Testis (tissue), 2 donors: ENCODE measurements around the gene CYP2A13.

Experiments
- CTCF ChIP-seq, 3 experiments: fragments of 450-650 bp in 2 of 3; fragments of 200-600 bp in 1 of 3; sonication (generic) in 1 of 3; IDR thresholded peaks; one replicate each; pipeline ENCODE4 v1.5.1; 2016 to 2019; ENCODE audit warnings: antibody characterized with exemption in 3 of 3, mild to moderate bottlenecking in 2 of 3, moderate library complexity in 1 of 3
- POLR2A ChIP-seq: fragments of 450-650 bp; IDR thresholded peaks from one replicate; pipeline ENCODE4 v1.6.1; 2017; ENCODE audit warnings: antibody characterized with exemption, mild to moderate bottlenecking, moderate library complexity

- TF ChIP-seq CTCF (IDR thresholded peaks at IDR 0.05) (no peak), POLR2A (no peak)
Measured at GRCh38 chr19:41098762-41099161, 10.5 kb downstream of the CYP2A13 start.
